Subcutaneous adipose tissue (tissue), 4 donors: Measurements from ENCODE around the gene TMPRSS11A. TPM values are rescaled to one million over a fixed set of nuclear protein-coding genes. Genes with fewer than 3 reads are reported as not detected.

Source experiments
- CTCF ChIP-seq: fragments of 450-650 bp; IDR thresholded peaks from one replicate; pipeline ENCODE4 v1.5.1; 2016; ENCODE audit warnings: low read depth, mild to moderate bottlenecking, control low read depth, antibody characterized with exemption, moderate library complexity
- total RNA-seq, 4 donors: library from RNA; depleted of rRNA; stranded (reverse); fragments of >200 nt; gene quantifications; one replicate each; pipeline ENCODE4 v1.1.0, GENCODE V29; 2016

TMPRSS11A gene
- total RNA-seq, 4 donors from 2014 or later = not detected

- no peak for TF ChIP-seq CTCF
Measured at GRCh38 chr4:67909905-67910584, 53.2 kb downstream of the TMPRSS11A start.

- TF ChIP-seq CTCF = no peak
Measured at GRCh38 chr4:67907650-67908049, 55.6 kb downstream of the TMPRSS11A start.

- TF ChIP-seq CTCF = no peak
Measured at GRCh38 chr4:67899096-67899495, 64.2 kb downstream of the TMPRSS11A start.

GRCh38 chr4:67897686-67898085, 65.6 kb downstream of the TMPRSS11A start:
- TF ChIP-seq CTCF = no peak

GRCh38 chr4:67896421-67897065, 66.8 kb downstream of the TMPRSS11A start:
- TF ChIP-seq CTCF = no peak

GRCh38 chr4:67894659-67895058, 68.6 kb downstream of the TMPRSS11A start:
- no peak for TF ChIP-seq CTCF

GRCh38 chr4:67892905-67893304, 70.4 kb downstream of the TMPRSS11A start:
- TF ChIP-seq CTCF = no peak
